Hypothalamus (tissue), 51 donors: ENCODE data around the gene EPB41L2.
"Not testable (repeated sequence)": the region's sequence is repeated elsewhere in the genome, so short reads cannot be mapped to it uniquely, and the experiment has no call there.

Experiments used
- DNase-seq, 51 donors: peaks; one replicate each; lab custom pipeline; 2025; lab: John Stamatoyannopoulos, UW

Gene EPB41L2

GRCh38 chr6:131007286-131007685, 55.8 kb downstream of the EPB41L2 start:
- no peak for DNase-seq

DNA sequence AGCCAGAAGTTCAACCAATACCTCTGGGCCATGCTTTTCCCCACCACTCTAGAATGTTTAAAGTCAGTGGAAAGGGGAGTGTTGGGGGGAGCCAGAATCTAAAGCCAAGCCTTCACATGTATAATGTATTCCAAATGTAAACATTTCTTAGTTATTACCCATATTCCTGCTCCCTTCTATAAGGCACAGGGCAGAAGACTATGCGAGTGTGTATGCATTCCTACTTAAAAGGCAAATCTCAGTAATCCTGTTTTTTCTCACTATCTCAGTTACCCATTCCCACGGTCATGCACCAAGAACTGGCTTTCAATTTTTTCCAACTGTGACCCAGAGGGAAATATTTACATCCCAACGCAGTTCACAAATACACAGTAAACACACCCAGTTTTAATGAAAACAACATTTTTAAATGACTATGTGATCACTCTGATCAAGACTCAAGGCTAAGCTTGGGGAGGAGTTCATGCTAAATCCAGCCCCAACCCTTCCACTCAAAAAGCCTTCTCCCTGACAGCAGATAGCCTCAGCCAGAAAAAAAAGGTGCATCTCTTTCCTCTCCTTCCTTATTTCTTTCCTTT, 57.5 kb downstream of the EPB41L2 start:
- no peak for DNase-seq

DNA sequence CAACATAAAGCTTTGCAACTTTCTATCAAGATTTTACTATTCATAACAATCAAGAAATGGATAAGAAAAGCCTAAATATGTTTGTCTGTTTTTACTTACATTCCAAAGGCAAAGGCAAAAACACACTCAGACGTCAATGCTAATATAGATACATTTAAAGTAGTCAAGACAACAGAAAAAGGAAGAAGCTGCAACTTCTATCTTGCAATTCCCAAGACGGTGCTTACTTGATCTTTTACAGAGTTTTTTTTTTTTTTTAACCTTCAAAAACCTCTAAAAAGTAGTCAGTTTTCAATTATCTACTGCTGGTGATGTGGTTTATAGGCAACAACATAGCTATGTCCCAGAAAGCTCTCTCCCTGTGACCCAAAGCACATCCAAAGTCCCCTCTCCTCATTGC, 58.1 kb downstream of the EPB41L2 start:
- no peak for DNase-seq

DNA sequence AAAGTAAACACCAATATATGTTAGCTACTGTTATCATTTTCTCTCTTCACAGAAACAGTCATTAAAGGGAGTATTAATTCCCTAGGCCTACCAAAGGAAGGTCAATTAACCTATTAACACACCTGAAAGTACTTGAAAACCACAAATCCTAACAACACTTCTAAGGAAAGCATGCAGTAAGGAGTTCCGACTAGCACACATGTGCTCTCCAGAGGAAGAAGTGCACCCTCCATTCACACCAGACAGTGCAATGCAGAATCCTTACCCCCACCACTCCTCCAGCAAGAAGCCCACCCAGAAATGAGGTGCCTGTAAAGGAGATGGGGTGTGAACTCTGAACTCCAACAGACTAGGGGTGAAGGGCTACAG, 58.7 kb downstream of the EPB41L2 start:
- DNase-seq, result no peak

DNA sequence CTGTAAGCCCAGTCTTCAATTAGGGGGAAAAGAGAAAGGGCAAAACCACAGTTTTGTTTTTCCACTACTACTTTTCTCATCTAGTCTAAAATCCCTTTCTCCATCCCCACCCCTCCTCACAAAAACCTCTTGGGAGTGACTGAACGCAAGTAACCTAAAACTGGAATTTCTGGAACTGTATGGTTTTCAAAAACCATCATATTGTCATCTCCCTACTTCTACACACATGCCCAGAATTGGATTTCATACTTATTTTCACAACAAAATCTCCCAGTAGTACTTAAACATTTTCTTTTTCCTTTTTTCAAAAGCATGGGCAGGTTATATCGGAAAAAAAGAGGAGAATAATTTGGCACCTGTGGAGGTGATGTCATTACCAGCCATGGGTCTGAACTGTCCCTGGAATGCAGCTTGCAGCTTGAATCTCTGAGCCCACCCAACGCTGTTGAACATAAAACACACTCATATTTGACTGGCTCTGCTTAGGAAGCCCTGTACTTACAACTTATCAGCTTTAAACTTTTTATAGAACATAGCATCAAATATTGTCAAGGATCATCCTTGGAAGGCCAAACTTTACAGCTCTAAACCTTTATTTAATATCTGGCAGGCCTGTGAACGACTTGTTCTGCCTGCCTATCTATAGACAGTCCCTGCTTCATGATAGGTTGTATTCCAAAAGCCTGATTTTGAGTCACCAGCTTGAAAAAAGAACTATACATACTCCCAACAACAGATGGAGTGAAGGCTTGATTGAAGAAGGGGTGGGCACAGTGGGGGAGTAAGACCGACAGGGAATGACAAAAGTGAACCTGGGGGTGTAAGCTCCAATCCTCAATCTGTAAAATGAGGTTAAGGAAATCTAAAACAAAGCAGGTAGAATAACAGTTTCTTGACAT, 59.3 kb downstream of the EPB41L2 start:
- peak in 1 of 51 donors; percentile 25 for DNase-seq

GRCh38 chr6:131002661-131002980, 60.4 kb downstream of the EPB41L2 start:
- DNase-seq, result no peak

- no peak for DNase-seq
Observed at GRCh38 chr6:131001945-131002660, 60.9 kb downstream of the EPB41L2 start.

GRCh38 chr6:131001111-131001736, 61.8 kb downstream of the EPB41L2 start:
- DNase-seq, result peak in 13 of 51 donors; percentile 9 to 43 (median 19)

DNA sequence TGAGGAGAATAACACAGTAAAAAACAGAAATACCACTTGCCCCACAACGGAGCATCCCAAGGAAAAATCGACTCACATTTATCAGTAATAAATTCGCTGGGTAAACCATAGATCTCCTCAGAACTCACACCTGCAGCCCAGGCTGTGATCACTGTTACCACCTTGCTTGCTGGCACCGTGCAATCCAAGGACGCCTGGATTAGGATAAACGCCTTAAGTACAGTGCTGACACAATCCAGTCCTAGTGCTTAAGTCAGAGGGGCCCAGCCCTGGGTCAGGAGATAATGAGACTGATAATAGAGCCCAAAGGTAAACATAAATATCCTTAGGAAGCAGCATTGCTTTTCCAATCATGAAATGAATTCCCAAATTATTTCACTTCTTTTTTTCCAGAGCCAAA, 62.5 kb downstream of the EPB41L2 start:
- no peak for DNase-seq

DNA sequence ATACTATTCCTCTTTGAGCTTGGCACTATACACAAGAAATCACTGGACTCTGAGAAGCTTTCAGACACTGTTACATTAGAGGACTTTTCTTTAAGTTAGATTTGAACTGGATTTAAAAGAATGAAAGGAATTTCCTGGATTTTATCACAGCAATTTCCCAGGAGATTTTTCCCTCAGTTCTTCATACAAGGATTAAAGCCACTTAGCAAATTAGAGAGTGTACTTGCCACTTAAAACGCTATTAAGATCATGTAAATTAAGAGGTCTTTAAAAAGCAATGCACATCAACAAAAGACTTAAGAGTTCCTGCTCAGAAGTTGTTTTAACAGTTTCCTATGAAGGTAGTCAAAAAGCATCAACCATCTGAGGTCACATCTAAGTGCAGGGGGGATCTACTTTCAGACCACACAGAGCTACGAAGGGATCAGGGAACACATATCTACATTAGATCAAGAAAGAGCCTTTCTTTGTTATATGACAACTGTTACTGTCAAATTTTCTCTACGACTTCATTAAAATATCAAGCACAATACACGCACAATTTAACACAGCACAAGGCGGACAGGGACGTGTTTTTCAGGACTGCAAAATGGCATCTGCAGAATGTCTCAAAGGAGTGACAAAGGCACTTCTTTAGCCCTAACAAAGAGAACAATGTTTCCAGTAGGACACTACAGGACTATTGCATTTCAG, 65.8 kb downstream of the EPB41L2 start:
- DNase-seq, result peak in 1 of 51 donors; percentile 35

GRCh38 chr6:130996635-130997034, 66.4 kb downstream of the EPB41L2 start:
- DNase-seq, result no peak

- no peak for DNase-seq
Observed at GRCh38 chr6:130995783-130996447, 67.1 kb downstream of the EPB41L2 start.

DNA sequence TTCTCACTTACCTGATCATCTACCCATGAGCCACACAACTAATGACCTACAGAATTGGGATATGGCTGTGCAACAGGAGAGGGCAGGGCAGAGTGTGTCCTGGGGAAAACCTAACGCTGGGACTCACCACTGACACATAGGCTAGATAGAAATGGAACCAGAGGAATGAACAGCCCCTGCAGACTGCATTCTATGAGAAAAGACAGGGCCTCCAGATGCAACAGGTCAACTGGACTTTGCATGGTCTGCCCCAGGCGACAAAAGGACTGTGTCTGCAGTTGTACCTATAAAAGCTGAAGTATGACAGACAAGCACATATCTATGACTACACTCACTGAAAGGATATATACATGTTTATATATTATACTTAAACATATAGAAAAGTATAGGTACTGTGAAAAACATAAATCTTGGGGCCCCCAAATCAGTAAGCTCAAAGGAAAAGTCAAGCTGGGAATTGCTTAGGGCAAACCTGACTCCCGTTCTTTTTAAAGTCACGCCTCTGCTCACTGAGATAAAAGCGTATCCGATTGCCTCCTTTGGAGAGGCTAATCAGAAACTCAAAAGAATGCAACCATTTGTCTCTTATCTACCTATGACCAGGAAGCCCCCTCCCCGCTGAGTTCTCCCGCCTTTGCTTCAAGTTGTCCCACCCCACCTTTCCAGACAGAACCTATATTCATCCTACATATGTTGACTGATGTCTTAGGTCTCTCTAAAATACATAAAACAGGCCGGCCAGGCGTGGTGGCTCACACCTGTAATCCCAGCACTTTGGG, 68.5 kb downstream of the EPB41L2 start:
- DNase-seq, result no peak

DNA sequence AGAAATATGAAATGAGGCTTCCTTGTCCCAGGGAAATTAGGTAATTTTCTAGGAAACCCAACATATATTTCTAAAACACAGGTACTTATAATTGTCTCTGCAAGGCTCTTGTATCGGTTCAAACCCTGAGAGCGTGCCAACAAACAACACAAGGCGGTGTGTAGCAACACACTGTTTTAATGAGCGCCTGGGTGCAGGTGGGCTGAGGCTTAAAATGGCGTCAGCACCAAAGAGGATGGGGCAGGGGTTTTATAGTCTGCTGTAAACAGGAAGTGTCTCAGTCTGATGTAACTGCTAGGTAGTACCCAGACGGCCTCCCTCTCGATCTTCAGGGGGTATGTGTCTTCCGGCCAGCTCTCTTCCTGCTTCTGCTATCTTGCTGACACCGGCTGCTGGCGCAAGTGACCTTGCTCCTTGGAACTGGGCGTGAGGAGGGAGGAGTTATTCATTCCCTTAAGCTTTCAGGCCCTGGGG, 69.7 kb downstream of the EPB41L2 start:
- no peak for DNase-seq

GRCh38 chr6:130991422-130992137, 71.5 kb downstream of the EPB41L2 start:
- no peak for DNase-seq

GRCh38 chr6:130987539-130987938, 75.5 kb downstream of the EPB41L2 start:
- not testable (repeated sequence) for DNase-seq

GRCh38 chr6:130985115-130985514, 77.9 kb downstream of the EPB41L2 start:
- DNase-seq, result no peak

DNA sequence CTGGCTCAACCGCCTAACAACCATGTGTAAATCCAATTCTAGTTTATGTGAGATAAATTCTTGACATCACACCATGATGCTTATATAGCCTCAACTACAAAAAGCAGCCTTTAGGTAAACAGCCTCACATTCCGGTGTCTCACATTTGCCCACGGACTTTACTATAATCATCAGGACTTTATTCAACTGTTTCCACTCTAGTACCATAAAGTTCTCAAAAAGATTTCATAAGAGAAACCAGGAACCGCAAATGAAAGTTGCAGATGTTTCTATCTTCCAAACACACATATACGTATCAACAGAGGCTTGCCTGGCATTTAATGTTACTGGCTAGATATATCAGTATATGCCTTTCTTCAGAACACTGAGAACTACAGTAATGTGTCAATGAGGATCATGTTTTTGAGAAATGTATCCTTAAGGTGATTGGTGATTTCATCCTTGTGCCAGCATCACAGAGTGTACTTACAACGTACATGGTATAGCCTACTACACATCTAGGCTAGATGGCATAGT, 80.0 kb downstream of the EPB41L2 start:
- no peak for DNase-seq
